Panc1 (cell line): ENCODE data around the gene SP6. TPM values are rescaled to one million over a fixed set of nuclear protein-coding genes. Genes with fewer than 3 reads are reported as not detected.

Experiments used
- ATAC-seq: fragments of 200-7000 bp; cut with Tn5 transposase; 2 replicates; pipeline ENCODE4 v1.9.1; 2020; ENCODE audit warnings: mild to moderate bottlenecking, moderate library complexity
- BruUV-seq: library from RNA; stranded (reverse); fragments of 400-500 nt; replicated peaks from 2 replicates; lab custom pipeline; 2021; lab: Mats Ljungman, UMichigan
- CTCF ChIA-PET: fragments of 300-600 bp; sonication (Branson Sonifier 250); formaldehyde crosslinking; loops from one replicate; lab custom pipeline; 2022; ENCODE audit warnings: antibody characterized with exemption; lab: Charles Lee
- POLR2A ChIA-PET: fragments of 300-600 bp; sonication (Branson Sonifier 250); formaldehyde crosslinking; loops from one replicate; lab custom pipeline; 2022; ENCODE audit warnings: antibody characterized with exemption; lab: Charles Lee
- DNase-seq: peaks from one replicate; pipeline ENCODE4 v3.0.0-alpha.2; 2010; ENCODE audit warnings: low read depth, low spot score
- H3K27ac ChIP-seq: 2 replicates; pipeline ENCODE4 v1.5.1; 2011; ENCODE audit warnings: mild to moderate bottlenecking, low read length, inconsistent platforms
- H3K27me3 ChIP-seq: fragments of 200-500 bp; sonication (Bioruptor generic); 2 replicates; pipeline ENCODE4 v1.6.0; 2014; ENCODE audit warnings: low read length, inconsistent platforms; ENCODE audit not compliant: control insufficient read depth, insufficient read depth
- H3K36me3 ChIP-seq: fragments of 200-500 bp; sonication (Bioruptor generic); 2 replicates; pipeline ENCODE4 v1.5.1; 2014; ENCODE audit warnings: inconsistent platforms, mild to moderate bottlenecking, low read length, moderate library complexity; ENCODE audit not compliant: control insufficient read depth, insufficient read depth
- H3K4me1 ChIP-seq: 2 replicates; pipeline ENCODE4 v1.5.1; 2011; ENCODE audit warnings: inconsistent platforms, mild to moderate bottlenecking, low read length, moderate library complexity; ENCODE audit not compliant: control insufficient read depth, insufficient read depth
- H3K4me3 ChIP-seq, 2 experiments: 2 replicates each; pipeline ENCODE4 v1.5.1; 2011 to 2012; ENCODE audit warnings: low read depth in 2 of 2, low read length in 2 of 2, mild to moderate bottlenecking in 2 of 2, inconsistent platforms in 1 of 2, moderate library complexity in 1 of 2
- H3K9me3 ChIP-seq: fragments of 200-500 bp; sonication (Bioruptor generic); 2 replicates; pipeline ENCODE4 v1.5.1; 2014; ENCODE audit warnings: low read depth, mild to moderate bottlenecking, inconsistent platforms, low read length, moderate library complexity; ENCODE audit not compliant: control insufficient read depth, insufficient read depth
- POLR2AphosphoS5 ChIP-seq: IDR thresholded peaks from 2 replicates; pipeline ENCODE4 v1.6.1; 2012; ENCODE audit warnings: mild to moderate bottlenecking, low read depth, low read length, moderate library complexity
- REST ChIP-seq, 2 experiments: IDR thresholded peaks; 2 replicates each; pipeline ENCODE4 v1.6.1; 2011 to 2012; ENCODE audit warnings: low read depth in 2 of 2, control low read depth in 1 of 2, low read length in 1 of 2, mild to moderate bottlenecking in 1 of 2, moderate library complexity in 1 of 2; ENCODE audit not compliant: insufficient read depth in 1 of 2
- SIN3A ChIP-seq: IDR thresholded peaks from 2 replicates; pipeline ENCODE4 v1.6.1; 2012; ENCODE audit warnings: low read depth, mild to moderate bottlenecking, low read length, moderate library complexity, borderline replicate concordance; ENCODE audit not compliant: insufficient read depth
- TCF7L2 ChIP-seq: IDR thresholded peaks from 2 replicates; pipeline ENCODE4 v1.6.1; 2011; ENCODE audit warnings: mild to moderate bottlenecking, low read depth, low read length, inconsistent platforms
- in situ Hi-C: cut with HindIII; loops from 2 replicates; pipeline ENCODE4 v1.10.0; 2016; ENCODE audit warnings: low sequenced_read_pairs, low pct_unique_long_range_greater_than_20kb
- intact Hi-C: fragments of 100-400 bp; cut with micrococcal nuclease; formaldehyde crosslinking; loops from one replicate; pipeline ENCODE4 v1.10.0; 2022; ENCODE audit not compliant: unreplicated experiment
- total RNA-seq: library from RNA; stranded (reverse); gene quantifications from one replicate; pipeline ENCODE4 v1.2.1, GENCODE V29; 2021; ENCODE audit not compliant: unreplicated experiment
- TF ChIP-seq, protein P1 (sequence below): fragments of 450-650 bp; IDR thresholded peaks from 2 replicates; pipeline ENCODE4 v1.5.1; 2017; ENCODE audit warnings: mild to moderate bottlenecking

Gene SP6
- total RNA-seq, 1 experiment from 2014 or later: 4.0 TPM

GRCh38 chr17:47891545-47892088 lies 40.7 kb upstream of the SP6 start:
- TF ChIP-seq, protein P1, sequence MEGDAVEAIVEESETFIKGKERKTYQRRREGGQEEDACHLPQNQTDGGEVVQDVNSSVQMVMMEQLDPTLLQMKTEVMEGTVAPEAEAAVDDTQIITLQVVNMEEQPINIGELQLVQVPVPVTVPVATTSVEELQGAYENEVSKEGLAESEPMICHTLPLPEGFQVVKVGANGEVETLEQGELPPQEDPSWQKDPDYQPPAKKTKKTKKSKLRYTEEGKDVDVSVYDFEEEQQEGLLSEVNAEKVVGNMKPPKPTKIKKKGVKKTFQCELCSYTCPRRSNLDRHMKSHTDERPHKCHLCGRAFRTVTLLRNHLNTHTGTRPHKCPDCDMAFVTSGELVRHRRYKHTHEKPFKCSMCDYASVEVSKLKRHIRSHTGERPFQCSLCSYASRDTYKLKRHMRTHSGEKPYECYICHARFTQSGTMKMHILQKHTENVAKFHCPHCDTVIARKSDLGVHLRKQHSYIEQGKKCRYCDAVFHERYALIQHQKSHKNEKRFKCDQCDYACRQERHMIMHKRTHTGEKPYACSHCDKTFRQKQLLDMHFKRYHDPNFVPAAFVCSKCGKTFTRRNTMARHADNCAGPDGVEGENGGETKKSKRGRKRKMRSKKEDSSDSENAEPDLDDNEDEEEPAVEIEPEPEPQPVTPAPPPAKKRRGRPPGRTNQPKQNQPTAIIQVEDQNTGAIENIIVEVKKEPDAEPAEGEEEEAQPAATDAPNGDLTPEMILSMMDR: no peak
- TF ChIP-seq TCF7L2: no peak
- TF ChIP-seq REST (IDR thresholded peaks at IDR 0.05; ENCODE audit: insufficient read depth in 1 of 2, low read depth in 2 of 2, low read length in 1 of 2): no peak
- TF ChIP-seq SIN3A: no peak
- no peak for TF ChIP-seq POLR2AphosphoS5
- Histone ChIP-seq H3K9me3 (no peaks in the 10 kb centered on the region), H3K4me1 (0 out of 2 replicates have a peak, but pooled peaks cover 2% of the 10 kb centered on the region), H3K36me3 (no peaks in the 10 kb centered on the region; the same call in 1 of the 2 replicates), H3K27me3 (no peaks in the 10 kb centered on the region), H3K27ac (no peak overlapping the region), H3K4me3 (no peak overlapping the region)
- ChIA-PET POLR2A (interaction anchor here (0.6 kb wide), 1 partner anchor 110 kb away, joined by 5 read pairs; no protein-coding TSS in a partner anchor), CTCF (interaction anchor here (0.6 to 7.6 kb wide), 3 partner anchors 15 to 68 kb away, joined by 6 to 78 read pairs (median 7); partner anchors contain the start of gene SCRN2)
- in situ Hi-C loops (no loop called here), intact Hi-C loops (no loop called here)
- no TSS peak for BruUV-seq
- no peak for DNase-seq
- no peak for ATAC-seq

DNA sequence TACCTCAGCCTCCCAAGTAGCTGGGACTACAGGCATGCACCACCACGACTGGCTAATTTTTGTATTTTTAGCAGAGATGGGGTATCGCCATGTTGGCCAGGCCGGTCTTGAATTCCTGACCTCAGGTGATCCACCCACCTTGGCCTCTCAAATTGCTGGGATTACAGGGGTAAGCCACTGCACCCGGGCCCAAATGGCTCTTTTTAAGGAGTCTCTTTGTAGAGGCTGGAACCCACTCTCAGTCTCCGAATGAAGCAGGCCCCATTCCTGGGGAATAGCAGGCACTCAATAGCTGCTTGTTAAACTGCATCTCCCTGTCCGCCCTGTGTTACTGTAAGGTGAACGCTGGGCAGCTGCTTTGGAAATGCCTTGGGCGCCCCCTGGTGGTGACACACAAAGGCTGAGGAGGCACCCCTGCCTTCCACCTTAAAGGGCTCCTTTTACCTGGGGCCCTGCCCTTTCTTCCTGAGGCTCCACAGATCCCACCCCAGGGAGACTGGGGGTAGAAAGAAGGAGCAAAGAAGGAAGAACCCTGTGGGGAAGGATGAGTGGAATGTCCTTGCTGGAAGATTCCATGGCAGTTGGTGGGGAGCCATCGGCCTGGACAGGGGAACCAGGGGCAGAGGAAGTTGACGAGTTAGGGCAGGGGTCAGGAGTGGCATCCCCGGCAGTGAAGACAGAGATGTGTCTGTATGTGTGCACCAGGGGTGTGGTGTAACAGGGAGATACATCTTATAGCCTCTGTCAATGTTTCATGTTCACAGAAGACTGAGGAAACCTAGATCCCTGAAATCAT lies 39.0 kb upstream of the SP6 start:
- BruUV-seq: no TSS peak
- no peak for DNase-seq
- Histone ChIP-seq H3K27ac (no peak overlapping the region), H3K27me3 (no peaks in the 10 kb centered on the region), H3K4me3 (no peak overlapping the region), H3K36me3 (no peaks in the 10 kb centered on the region; the same call in 1 of the 2 replicates), H3K9me3 (no peaks in the 10 kb centered on the region), H3K4me1 (peaks cover 7% of the 10 kb centered on the region; the same call in 1 of the 2 replicates)
- POLR2A ChIA-PET: interaction anchor here (0.5 to 1.0 kb wide), 3 partner anchors 47 to 59 kb away, joined by 3 to 11 read pairs (median 3); no protein-coding TSS in a partner anchor
- in situ Hi-C loops: no loop called here
- TF ChIP-seq SIN3A: no peak
- TF ChIP-seq, protein P1: peak; percentile 97
- intact Hi-C loops: loop anchor here (1.0 kb wide), 1 partner anchor 49 kb away; the partner anchor contains the start of gene SCRN2
- CTCF ChIA-PET: interaction anchor here (0.7 to 7.6 kb wide), 6 partner anchors 9 to 80 kb away, joined by 3 to 78 read pairs (median 4); partner anchors contain the start of genes SCRN2 and SP6
- ATAC-seq: peak; percentile 98
